ENCODE data around the gene RBM3. TPM values are rescaled to one million over a fixed set of nuclear protein-coding genes. Genes with fewer than 3 reads are reported as not detected.

Gene RBM3
- total and polyA plus RNA-seq, 2 of the 8 experiments (the other 6 are each of a cell fraction or from before 2014, with no cell fraction given): 99.6 to 164 TPM

DNA sequence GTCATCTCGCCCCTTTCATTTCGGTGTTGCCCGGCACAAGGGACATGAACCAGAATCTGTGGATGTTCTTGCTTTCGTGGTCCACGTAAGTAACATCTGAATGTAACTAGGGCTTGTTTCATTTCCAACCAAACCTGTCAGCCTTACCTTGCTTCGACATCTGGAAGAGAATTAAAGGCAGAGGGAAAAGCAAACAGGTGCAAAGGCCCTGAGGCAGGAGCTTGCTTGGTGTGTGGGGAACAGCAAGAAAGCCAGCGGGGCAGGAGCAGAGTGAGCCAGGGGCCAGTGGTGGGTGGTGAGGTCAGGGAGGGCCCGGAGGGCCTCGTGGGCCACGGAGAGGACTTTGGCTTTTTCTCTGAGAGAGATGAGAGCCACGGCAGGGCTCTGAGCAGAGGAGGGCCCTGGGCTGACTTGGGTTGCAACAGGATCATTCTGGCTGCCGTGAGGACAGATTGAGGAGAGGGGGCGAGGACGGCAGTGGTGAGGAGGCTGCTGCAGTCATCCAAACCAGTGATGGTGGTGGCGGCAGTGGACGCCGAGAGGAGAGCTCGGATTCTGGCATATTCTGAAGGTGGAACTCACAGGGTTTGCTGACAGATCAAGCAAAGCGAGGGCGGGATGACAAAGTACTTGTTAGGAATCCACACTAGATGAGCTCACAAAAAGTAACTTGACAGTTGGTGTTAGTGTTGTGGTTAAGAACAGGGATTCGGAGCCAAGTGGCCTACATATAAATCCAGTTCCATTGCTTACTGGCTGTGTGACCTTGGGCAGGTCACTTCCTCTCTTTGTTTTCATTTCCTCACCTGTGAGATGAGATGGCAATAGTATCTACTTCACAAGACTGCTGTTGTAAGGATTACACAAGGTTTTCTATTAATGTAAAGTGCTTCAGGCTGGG lies 16.2 kb downstream of the RBM3 start (continued):
- TF ChIP-seq KDM1A (IDR thresholded peaks at IDR 0.05; ENCODE audit: borderline replicate concordance, low read length) (no peak), EZH2 (IDR thresholded peaks at IDR 0.05; ENCODE audit: low read depth, low read length, severe bottlenecking) (no peak), JUND (IDR thresholded peaks at IDR 0.05; ENCODE audit: low read length) (no peak), RBBP5 (IDR thresholded peaks at IDR 0.05; ENCODE audit: borderline replicate concordance, low read depth, low read length) (no peak), PHF8 (conservative IDR thresholded peaks at IDR 0.05; ENCODE audit: low read depth, low read length) (no peak), RFX5 (IDR thresholded peaks at IDR 0.05; ENCODE audit: borderline replicate concordance, low read depth, low read length) (no peak)
